Measurements from ENCODE around the gene KRTAP5-10.
"Not testable (repeated sequence)": the region's sequence is repeated elsewhere in the genome, so short reads cannot be mapped to it uniquely, and the experiment has no call there.

The KRTAP5-10 gene

GRCh38 chr11:71565263-71565662 lies at the start of gene KRTAP5-10:
KRTAP5-10 (plus strand) TSS chr11:71565563; CDS start chr11:71565588, 25 bp downstream.
- DNase-seq, result no peak

GRCh38 chr11:71518506-71519471 lies 46.6 kb upstream of the KRTAP5-10 start:
- DNase-seq, result no peak

DNA sequence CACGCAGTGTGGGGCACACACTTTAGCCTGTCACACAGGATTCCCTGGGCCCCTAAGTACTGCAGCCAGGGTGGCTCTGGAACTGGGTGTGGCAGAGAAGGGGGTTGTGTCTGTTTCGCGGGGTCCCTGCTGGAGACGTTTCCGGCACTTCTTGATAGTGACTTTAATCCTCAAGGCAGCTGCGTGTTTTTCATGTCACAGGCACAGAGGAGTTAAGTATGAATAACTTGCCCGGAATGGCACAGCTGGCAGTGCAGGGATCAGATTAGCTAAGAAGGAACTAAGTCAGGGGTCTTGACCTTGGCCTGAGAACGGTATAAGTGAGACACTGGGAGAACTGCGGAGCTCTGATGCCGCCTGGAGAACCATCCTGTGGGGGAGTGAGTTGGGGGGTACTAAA lies 45.8 kb upstream of the KRTAP5-10 start:
- DNase-seq, result no peak

DNA sequence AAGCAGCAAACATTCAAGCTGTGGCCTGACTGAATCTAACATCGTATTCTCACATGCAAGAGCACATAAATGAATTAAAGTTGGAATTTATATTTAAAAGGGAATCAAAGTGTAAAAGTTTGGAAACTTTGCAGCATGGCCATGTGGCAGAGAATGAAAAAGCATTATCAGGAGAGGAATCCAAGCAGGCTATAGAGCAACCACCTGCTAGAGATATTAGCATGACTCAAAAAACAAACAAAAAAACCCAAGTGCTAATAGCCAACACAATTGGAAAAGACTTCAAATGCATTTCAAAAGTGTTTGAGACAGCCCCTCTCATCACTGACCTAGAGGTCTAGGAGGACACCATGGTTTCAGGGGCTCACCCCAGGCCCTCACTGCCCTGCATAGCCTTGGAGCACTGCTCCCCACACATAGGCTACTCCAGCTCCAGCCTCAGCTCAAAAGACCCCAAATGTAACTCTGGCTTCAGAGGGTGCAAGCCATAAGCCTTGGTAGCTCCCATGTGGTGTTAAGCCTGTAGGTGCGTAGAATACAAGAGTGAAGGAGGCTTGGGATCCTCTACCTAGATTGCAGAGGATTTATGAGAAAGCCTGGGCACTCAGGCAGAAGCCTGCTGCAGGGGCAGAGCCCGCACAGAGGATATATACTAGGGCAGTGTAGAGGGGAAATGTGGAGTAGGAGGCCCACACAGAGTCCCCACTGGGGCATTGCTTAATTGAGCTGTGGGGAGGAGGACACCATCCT lies 40.0 kb upstream of the KRTAP5-10 start:
- DNase-seq, result no peak

GRCh38 chr11:71525938-71526495 lies 39.3 kb upstream of the KRTAP5-10 start:
- DNase-seq, result no peak

GRCh38 chr11:71526796-71527575 lies 38.4 kb upstream of the KRTAP5-10 start, which contains the start of gene KRTAP5-7:
KRTAP5-7 (plus strand) TSS chr11:71527267; CDS start chr11:71527301, 34 bp downstream.
- DNase-seq, result not testable (repeated sequence)

DNA sequence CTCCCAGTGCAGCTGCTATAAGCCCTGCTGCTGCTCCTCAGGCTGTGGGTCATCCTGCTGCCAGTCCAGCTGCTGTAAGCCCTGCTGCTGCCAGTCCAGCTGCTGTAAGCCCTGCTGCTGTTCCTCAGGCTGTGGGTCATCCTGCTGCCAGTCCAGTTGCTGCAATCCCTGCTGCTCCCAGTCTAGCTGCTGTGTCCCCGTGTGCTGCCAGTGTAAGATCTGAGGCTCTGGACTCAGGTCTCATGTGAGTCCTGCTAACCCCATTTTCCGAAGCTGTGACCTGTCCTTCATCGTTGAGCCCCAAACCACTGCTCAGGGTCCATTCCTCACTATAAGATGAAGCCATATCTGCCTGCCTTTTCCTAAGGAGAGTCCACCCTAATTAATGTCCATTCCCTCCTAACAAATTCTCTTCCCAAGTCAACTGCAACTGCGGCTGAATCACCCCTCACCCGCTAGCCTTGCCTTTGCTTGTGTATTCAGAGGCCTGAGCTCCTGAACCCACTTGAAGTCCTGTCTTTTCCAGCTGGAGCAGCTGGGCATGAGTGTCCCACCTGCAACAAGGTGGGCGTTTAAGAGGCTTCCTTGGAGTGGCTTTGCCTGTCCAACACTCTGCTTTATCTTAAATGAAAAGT lies 37.7 kb upstream of the KRTAP5-10 start:
- DNase-seq, result no peak

DNA sequence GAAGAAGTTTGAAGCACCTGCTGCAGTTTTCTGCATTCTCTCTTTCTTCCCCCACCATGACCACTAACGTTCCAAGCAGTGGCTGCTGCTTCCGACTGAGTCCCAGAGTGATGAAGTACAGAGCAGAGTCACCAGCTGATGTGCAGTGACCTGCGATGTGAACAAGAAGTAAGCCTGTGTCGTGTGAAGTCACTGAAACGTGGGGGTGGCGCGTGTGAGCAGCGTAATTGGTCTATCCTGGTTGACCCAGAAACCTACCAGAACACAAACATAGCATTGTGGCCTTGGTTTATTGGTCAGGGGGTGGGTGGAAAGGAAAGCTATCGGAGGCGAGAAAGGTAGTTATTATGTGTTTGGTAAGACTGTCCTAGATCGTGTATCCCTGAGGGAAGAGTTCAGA lies 34.8 kb upstream of the KRTAP5-10 start:
- no peak for DNase-seq

DNA sequence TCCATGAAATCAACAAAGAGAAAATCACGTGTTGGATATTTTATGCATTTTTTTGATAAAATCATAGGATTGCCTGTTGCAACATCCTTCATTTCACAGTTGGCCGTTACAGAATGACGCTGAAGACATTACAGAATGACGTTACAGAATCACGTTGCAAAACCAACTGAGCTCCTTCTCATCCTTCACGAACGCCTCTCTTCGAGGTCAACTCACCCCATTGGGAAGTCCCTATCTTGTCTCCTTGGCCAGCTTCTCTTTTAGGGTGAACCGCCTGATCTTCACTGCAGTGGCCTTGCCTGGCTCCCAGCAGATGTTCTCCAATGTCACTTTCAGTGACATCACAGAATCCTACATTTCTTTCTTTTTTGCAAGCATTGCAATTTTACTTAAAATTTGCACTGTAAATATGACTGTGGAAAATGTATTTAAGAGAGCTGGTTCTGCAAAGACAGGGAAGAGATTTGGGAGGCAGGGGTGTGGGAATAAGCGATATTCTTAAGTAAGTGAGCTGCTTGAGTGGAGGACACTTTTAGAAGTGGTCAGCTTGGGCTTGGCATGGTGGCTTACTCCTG lies 33.2 kb upstream of the KRTAP5-10 start:
- DNase-seq, result no peak

- DNase-seq, result not testable (repeated sequence)
Measured at GRCh38 chr11:71534711-71535608, 30.4 kb upstream of the KRTAP5-10 start.

DNA sequence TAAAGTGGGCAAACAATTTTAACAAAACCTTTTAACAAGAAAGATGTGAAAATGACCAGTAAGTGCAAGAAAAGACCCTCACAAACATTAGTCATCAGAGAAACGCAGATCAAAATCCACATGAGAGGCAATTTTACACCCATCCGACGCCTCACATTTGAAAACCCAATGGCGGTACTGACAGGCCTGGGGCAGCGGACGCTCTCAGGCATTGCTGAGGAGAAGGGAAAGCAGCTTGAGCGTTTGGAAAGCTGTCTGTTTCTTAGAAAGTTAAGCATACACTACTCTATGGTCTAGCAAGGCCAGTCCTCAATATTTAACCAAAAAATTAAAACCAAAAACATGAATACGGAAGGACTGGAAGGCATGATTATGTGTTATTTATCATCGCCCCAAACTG lies 29.5 kb upstream of the KRTAP5-10 start:
- no peak for DNase-seq

GRCh38 chr11:71537537-71537936 lies 27.8 kb upstream of the KRTAP5-10 start:
- DNase-seq, result no peak

- DNase-seq, result not testable (repeated sequence)
Measured at GRCh38 chr11:71537977-71538665, 27.2 kb upstream of the KRTAP5-10 start, which contains the start of gene KRTAP5-8. KRTAP5-8 (plus strand) TSS chr11:71538025; CDS start chr11:71538056, 31 bp downstream.

DNA sequence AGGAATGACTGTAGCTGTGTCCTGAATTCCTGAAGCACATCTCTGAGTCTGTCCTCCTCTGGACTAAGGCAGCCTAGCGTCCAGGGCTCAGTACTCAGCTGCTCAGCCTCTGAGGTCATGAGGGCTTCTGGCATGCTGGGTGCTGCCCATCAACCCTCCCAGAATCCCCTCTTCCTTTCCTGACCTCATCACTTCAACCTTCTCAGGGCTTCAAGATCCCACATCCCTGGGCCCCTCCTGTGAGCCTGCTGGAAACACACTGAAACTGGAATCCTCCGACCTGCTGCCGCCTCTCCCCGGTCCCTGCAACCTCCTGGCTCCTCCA lies 26.7 kb upstream of the KRTAP5-10 start:
- DNase-seq, result no peak

GRCh38 chr11:71539017-71539416 lies 26.3 kb upstream of the KRTAP5-10 start:
- no peak for DNase-seq

DNA sequence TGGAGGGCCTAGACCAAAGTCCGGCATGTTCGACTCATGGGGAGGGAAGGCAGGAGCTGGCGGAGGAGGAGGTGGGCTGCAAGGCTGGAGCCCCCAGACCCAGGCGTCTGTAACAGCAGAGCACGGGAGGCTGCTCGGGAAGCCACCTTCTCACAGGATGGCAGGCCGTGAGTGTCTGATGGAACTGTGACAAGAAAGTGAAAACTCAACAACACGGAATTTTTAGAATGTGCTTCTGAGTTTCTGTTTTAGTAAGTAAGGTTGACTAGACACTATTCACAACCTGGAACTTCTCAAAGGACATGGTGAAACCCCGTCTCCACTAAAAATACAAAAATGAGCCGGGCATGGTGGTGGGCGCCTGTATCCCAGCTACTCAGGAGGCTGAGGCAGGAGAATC lies 25.4 kb upstream of the KRTAP5-10 start:
- not testable (repeated sequence) for DNase-seq

- not testable (repeated sequence) for DNase-seq
Measured at GRCh38 chr11:71540521-71541304, 24.6 kb upstream of the KRTAP5-10 start.

- no peak for DNase-seq
Measured at GRCh38 chr11:71542382-71542781, 23.0 kb upstream of the KRTAP5-10 start.

Data from NCI-H446 (cell line).